ENCODE data around the gene PNP. TPM values are rescaled to one million over a fixed set of nuclear protein-coding genes. Genes with fewer than 3 reads are reported as not detected.

The PNP gene
- total and polyA plus RNA-seq, 10 of the 15 experiments (the other 5 are each of a cell fraction or from before 2014, with no cell fraction given) = 103 to 215 (median 138) TPM

GRCh38 chr14:20441461-20441860 is 27.7 kb upstream of the PNP start:
- no peak overlapping the region for H3K4me2 ChIP-seq (ENCODE audit: control insufficient read depth, insufficient read depth)
- H4K20me1 ChIP-seq (ENCODE audit: control insufficient read depth, insufficient read depth) = no peaks in the 10 kb centered on the region
- ChIA-PET RAD21 (ENCODE audit: unreplicated experiment) (no interaction called here), CTCF (interaction anchor here (1.1 to 2.2 kb wide), 2 partner anchors 26 to 113 kb away, joined by 4 to 10 read pairs; no protein-coding TSS in a partner anchor), SMC1A (ENCODE audit: uncharacterized antibody, unreplicated experiment) (interaction anchor here (0.9 kb wide), 1 partner anchor 12 kb away, joined by 3 read pairs; no protein-coding TSS in a partner anchor), POLR2A (interaction anchor here (1.5 kb wide), 1 partner anchor 9 kb away, joined by 3 read pairs; no protein-coding TSS in a partner anchor)
- no peaks in the 10 kb centered on the region for H3K4me1 ChIP-seq (ENCODE audit: control insufficient read depth, insufficient read depth, low read length)
- ATAC-seq (no peak), FAIRE-seq (no peak), DNase-seq (ENCODE audit: low read depth, low spot score) (no peak)
- no peak overlapping the region for H2AFZ ChIP-seq (ENCODE audit: control insufficient read depth, low read depth, low read length)
- H3K9ac ChIP-seq (ENCODE audit: control insufficient read depth, insufficient read depth, low read length) = no peak overlapping the region
- WGBS (ENCODE audit: insufficient coverage, insufficient replicate concordance, low lambda C conversion rate, missing lambda C conversion rate) = 96% methylated on average over 2 of the region's 2 CpGs
- no peaks in the 10 kb centered on the region; the same call in 2 of the 3 replicates for H3K9me3 ChIP-seq (replicated peaks; ENCODE audit: control insufficient read depth, insufficient read depth, low read length)
- TF ChIP-seq TAF1 (IDR thresholded peaks at IDR 0.05; ENCODE audit: borderline replicate concordance, low read depth, low read length) = no peak
- TF ChIP-seq NR2F1 (conservative IDR thresholded peaks at IDR 0.05) = no peak
- no peak for TF ChIP-seq PBX3 (IDR thresholded peaks at IDR 0.05; ENCODE audit: insufficient replicate concordance, low read depth, low read length)
- TF ChIP-seq, protein P1, sequence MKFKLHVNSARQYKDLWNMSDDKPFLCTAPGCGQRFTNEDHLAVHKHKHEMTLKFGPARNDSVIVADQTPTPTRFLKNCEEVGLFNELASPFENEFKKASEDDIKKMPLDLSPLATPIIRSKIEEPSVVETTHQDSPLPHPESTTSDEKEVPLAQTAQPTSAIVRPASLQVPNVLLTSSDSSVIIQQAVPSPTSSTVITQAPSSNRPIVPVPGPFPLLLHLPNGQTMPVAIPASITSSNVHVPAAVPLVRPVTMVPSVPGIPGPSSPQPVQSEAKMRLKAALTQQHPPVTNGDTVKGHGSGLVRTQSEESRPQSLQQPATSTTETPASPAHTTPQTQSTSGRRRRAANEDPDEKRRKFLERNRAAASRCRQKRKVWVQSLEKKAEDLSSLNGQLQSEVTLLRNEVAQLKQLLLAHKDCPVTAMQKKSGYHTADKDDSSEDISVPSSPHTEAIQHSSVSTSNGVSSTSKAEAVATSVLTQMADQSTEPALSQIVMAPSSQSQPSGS (IDR thresholded peaks at IDR 0.05; ENCODE audit: low read length) = no peak
- TF ChIP-seq ZNF274 (IDR thresholded peaks at IDR 0.05; ENCODE audit: insufficient read depth, insufficient read length) = no peak
- TF ChIP-seq CHD4 (IDR thresholded peaks at IDR 0.05) = no peak
- TF ChIP-seq CREB1 (IDR thresholded peaks at IDR 0.05; ENCODE audit: low read depth) = no peak
- no peak for TF ChIP-seq CHD2 (IDR thresholded peaks at IDR 0.05; ENCODE audit: borderline replicate concordance, low read depth, low read length)
- no peak for TF ChIP-seq PRDM15 (CRISPR knock-in tag; IDR thresholded peaks at IDR 0.05)
- TF ChIP-seq BACH1 (IDR thresholded peaks at IDR 0.05; ENCODE audit: borderline replicate concordance) = no peak
- no peak for TF ChIP-seq SMAD1 (IDR thresholded peaks at IDR 0.05; ENCODE audit: low read depth, partially characterized antibody)
- TF ChIP-seq, protein P2, sequence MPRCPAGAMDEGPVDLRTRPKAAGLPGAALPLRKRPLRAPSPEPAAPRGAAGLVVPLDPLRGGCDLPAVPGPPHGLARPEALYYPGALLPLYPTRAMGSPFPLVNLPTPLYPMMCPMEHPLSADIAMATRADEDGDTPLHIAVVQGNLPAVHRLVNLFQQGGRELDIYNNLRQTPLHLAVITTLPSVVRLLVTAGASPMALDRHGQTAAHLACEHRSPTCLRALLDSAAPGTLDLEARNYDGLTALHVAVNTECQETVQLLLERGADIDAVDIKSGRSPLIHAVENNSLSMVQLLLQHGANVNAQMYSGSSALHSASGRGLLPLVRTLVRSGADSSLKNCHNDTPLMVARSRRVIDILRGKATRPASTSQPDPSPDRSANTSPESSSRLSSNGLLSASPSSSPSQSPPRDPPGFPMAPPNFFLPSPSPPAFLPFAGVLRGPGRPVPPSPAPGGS (IDR thresholded peaks at IDR 0.05; ENCODE audit: borderline replicate concordance, insufficient read depth, low read depth, low read length, poor library complexity, severe bottlenecking) = no peak
- TF ChIP-seq, protein P3, sequence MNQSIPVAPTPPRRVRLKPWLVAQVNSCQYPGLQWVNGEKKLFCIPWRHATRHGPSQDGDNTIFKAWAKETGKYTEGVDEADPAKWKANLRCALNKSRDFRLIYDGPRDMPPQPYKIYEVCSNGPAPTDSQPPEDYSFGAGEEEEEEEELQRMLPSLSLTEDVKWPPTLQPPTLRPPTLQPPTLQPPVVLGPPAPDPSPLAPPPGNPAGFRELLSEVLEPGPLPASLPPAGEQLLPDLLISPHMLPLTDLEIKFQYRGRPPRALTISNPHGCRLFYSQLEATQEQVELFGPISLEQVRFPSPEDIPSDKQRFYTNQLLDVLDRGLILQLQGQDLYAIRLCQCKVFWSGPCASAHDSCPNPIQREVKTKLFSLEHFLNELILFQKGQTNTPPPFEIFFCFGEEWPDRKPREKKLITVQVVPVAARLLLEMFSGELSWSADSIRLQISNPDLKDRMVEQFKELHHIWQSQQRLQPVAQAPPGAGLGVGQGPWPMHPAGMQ (IDR thresholded peaks at IDR 0.05; ENCODE audit: borderline replicate concordance) = no peak
- no peaks in the 10 kb centered on the region for H3K27me3 ChIP-seq (replicated peaks in 1 of 2; ENCODE audit: control insufficient read depth in 2 of 2, insufficient read depth in 2 of 2, low read length in 1 of 2)
- in situ Hi-C loops (cut with MboI) = no loop called here
- no peak overlapping the region for H3K27ac ChIP-seq (ENCODE audit: control insufficient read depth, insufficient read depth)
- no peaks in the 10 kb centered on the region for H3K79me2 ChIP-seq (ENCODE audit: control insufficient read depth, insufficient read depth, low read length)
- H3K36me3 ChIP-seq (ENCODE audit: control insufficient read depth in 2 of 2, insufficient read depth in 2 of 2, low read length in 1 of 2) = no peaks in the 10 kb centered on the region
- H3K4me3 ChIP-seq = no peak overlapping the region
- BruUV-seq (replicated peaks) = no TSS peak
- intact Hi-C loops (cut with micrococcal nuclease; ENCODE audit: unreplicated experiment) = no loop called here
